NCI-H2107 (cell line): ENCODE data around the gene B3GNT8.
"Not testable (repeated sequence)": the region's sequence is repeated elsewhere in the genome, so short reads cannot be mapped to it uniquely, and the experiment has no call there.

Experiments
- DNase-seq: peaks from one replicate; lab custom pipeline; 2025; lab: John Stamatoyannopoulos, UW

The B3GNT8 gene

GRCh38 chr19:41414461-41414860, 12.7 kb downstream of the B3GNT8 start:
- no peak for DNase-seq

GRCh38 chr19:41413947-41414346, 13.2 kb downstream of the B3GNT8 start:
- DNase-seq = no peak

GRCh38 chr19:41412953-41413352, 14.2 kb downstream of the B3GNT8 start:
- DNase-seq = no peak

DNA sequence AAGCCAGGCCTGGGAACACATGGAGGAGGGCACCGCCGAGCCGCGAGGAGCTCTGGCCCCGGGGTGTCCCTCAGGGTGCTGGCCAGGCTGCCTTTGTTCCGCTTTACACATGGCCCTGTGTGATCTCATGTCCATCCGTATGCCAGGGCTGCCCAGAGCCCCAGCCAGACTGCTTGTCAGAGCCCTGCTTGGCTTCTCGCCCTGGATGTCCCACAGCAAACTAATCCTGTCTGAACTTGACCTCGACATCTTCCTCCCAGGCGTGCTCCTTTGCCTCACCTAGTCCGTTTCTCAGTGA, 15.3 kb downstream of the B3GNT8 start:
- no peak for DNase-seq

DNA sequence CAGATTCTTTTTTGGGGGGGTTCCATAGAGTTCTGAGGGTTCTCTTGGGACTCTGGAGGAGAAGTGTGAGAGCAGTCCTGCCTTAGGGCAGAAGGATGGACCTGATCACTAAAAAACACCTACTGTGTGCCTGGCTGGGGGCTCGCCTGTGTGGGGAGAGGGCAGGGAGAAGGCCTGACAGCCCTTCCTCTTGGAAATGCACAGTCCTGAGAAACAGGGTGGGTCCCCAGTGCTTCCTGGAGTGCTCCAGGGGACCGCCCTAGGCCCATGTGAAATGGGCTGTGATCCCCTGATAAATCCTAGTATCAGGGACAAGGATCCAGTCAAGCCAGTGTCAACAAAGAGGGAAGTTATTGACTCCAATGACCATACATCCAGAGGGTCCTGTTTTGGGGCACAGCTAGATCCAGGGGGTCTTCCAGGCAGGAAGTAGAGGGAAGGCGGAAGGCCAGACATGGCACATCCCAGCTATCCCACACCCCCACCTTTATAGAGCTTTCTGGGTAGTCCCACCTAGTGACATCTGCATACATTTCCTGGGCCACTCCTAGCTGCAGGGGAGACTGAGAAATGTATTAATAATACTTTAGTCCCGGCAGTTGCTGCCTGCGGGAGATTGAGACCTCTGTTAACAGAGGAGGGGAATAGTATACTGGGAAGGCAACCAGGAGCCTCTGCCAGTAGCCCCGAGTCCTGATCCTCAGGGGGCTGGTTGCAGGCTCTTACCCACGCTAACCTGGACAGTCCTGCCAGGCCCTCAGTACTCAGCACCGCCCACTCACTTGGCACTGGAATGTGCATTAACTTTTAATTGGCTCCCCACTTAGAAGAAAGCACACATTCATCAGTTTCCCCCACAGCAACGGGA, 15.8 kb downstream of the B3GNT8 start:
- DNase-seq = no peak

DNA sequence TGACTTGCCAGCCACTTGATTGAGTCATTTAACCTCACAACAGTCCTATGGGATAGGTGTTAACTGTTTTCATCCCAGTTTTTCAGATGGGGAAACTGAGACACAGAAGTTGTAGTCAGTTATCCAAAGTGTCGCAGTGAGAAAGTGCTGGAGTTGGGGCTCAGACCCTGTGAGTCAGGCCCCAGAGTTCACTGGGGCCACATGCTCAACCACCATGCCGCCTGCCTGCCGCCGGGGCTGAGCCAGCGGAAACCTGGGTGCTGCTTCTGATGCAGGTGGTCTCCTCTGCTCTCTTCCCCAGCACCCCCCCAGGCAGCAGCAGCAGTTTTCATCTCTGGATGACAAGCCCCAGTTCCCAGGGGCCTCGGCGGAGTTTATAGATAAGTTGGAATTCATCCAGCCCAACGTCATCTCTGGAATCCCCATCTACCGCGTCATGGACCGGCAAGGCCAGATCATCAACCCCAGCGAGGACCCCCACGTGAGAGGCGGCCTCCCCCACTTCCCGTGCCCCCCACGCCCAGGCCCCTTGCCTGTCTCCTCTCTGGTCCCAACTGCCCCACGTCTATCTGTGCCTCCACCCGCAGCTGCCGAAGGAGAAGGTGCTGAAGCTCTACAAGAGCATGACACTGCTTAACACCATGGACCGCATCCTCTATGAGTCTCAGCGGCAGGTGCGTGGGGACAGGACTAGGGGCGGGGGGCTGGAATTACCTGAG, 16.7 kb downstream of the B3GNT8 start:
- DNase-seq = no peak

DNA sequence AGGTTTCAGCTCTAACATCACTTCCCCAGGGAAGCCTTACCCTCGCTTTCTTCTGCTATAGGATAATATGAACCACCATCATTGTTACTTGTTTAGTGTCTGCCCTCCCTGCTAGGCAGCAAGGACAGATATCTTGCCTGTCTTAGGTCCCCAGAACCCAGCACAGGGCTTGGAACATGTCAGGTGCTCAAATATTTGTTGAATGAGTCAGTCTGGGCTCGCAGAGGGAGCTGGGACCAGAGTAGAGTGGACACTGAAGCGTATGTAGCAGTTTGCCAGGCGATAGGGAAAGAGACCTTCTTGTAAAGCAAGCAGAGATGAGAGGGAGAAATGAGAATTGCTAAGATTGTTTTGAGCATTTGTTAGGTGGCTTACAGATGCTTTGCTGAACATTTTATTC, 17.9 kb downstream of the B3GNT8 start:
- no peak for DNase-seq

GRCh38 chr19:41408846-41409245, 18.3 kb downstream of the B3GNT8 start:
- not testable (repeated sequence) for DNase-seq

DNA sequence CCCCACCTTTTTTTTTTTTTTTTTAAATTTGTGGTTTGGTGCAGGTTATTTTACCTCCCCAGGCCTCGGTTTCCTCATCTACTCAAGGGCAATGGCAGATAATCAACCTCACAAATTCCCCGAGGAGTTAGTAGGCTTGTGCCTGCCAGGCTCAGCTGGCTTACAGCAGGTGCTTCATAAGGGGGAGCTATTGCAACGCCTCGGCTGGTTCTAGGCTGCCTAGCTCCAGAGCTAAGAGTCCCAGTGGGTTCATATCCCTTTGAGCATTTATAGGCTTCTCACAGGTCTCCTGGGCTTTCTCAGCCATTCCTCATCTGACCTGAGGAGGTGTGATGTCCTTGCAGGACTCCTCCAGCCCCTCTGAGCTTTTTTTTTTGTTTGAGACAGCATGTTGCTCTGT, 18.9 kb downstream of the B3GNT8 start:
- DNase-seq = peak; percentile 37

DNA sequence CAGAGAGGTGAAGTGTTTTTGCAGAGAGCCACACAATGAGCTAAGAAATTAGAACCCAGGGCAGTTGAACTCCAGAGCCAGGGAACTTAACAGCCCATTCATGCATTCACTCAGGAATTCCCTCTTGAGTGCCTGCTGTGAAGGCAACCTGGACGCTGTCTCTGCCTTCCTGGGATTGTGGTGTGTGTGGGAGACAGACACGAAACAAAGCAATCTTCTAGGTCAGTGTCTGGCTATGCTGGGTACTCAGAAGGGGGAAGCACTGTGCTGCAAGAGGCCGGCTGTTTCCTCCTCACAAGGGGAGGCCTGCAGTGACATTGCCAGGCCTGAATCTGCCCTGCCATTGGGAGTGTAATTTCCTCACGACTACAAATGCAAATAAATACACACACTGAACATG, 19.9 kb downstream of the B3GNT8 start:
- no peak for DNase-seq

DNA sequence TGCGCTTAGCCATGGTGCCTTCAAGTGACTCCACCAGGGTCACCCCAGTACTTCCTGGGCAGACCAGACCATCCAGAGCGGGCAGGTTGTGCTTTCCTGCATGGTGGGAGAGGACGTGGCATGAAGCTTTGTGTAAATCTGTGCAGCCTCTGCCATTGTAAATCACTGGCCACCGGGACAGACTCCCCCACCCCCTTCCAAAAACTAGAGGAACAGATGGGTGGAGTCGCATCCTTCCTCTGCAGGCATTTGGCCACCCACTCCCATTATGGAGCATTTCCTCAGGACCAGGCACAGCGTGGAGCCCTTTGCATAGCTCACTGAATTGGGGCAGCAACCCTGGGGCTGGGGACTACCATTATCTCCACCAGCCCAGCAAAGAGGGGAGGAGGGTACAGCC, 21.4 kb downstream of the B3GNT8 start:
- DNase-seq = no peak

DNA sequence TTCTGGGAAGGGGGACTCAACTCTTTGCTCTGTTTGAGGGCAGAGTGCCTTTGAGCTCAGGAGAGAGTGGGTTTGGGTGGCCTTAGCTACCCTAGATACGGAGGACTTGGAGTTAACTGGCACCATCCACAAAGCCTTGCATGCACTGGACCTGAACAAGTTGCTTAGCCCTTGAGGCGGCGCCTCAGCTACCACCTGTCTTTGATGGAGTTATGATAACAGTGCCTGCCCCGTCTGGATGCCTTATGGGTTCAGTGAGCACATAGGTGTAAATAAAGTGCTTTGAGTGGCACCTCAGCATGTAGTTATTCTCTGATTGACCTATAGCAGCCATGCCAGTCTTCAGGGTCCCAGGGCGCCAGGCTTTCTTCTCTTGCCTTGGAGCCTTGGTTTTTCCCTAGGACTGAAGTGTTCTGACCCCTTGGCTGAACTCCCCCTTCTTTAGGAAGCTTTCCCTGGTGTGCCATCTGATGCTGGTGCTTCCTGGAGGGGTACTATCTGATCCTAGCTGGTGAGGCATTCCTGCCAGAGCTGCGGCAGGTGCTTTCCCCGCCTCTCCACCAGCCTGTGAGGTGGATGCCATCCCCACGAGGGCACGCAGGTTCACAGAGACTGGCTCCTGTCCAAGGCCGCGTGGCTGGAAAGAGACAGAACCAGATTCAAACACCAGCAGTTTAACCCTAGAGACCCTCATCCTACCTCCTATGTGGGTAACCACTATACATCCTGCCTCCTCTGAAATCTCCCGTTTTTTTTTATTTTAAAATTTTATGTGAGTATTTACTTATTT, 23.8 kb downstream of the B3GNT8 start:
- no peak for DNase-seq

GRCh38 chr19:41402010-41402409, 25.2 kb downstream of the B3GNT8 start:
- DNase-seq = no peak

DNA sequence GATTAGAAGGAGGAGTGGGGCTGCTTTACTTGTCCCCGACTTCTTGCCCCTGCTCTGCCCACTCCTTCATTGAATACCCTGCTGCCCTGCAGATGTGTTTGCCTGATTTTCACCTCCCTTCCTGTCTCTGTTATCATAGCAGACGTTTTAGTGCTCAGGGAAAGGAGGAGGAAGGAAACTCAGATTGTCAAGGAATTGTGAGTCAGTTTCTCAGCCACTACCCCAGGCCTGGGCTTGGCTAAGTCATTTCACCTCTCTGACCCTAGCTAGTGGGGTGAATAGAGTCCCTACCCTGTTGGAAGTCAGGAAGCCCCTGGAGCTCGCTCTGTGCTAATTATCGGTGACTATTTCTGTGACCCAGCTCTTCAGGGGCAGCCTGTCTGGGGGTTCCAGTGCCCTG, 25.7 kb downstream of the B3GNT8 start:
- DNase-seq = no peak

DNA sequence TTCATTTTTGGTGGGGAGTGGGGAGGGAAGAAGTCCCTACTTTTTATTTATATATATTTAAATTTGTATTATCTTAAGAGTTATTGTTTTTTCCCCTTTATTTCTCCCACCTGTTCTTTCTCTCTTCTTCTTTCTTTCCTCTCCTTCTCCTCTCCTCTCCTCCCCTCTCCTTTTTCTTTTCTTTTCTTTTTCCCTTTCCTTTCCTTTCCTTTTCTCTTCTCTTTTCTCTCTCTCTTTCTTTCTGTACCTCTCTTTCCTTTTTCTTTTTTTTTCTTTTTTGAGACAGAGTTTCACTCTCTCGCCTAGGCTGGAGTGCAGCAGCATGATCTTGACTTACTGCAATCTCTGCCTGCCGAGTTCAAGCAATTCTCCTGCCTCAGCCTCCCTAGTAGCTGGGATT, 27.6 kb downstream of the B3GNT8 start:
- DNase-seq = no peak

DNA sequence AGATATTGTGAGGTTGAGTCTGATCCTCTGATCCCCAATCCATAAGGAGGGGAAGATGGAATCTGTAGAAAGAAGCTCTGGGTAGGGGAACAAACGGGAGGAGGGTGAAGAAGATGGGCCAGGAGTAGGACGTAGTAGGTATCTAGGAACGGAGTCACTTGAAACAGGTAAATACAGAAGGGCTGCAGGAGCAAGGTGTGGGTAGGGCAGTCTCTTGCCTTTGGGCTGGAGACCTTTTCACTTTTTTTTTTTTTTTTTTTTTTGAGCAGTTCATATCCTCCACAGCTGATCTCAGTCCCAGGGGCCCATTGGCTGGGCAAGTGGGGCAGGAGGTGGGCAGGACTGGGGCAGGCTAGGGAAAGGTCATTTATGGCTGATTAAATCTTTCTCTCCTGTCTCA, 28.1 kb downstream of the B3GNT8 start:
- DNase-seq = no peak

DNA sequence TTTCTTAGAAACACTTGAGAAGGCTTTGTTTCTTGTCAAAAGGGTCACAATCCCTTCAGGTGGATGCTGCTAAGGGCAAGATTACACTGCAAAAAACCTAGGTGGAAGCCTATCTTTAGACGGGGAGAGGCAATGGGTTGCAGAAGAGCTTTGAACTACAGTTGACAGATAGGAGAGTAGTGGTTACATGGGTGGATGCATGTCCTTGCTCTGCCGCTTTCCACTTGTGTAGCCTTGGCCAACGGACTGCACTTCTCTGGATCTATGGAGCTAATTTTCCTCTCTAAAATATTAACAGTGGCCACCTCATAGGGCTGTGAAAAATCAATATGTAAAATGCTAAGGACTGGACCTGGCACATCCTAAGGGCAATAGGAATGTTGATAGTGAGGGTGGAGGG, 28.6 kb downstream of the B3GNT8 start:
- no peak for DNase-seq

- no peak for DNase-seq
Observed at GRCh38 chr19:41398050-41398418, 29.1 kb downstream of the B3GNT8 start.

DNA sequence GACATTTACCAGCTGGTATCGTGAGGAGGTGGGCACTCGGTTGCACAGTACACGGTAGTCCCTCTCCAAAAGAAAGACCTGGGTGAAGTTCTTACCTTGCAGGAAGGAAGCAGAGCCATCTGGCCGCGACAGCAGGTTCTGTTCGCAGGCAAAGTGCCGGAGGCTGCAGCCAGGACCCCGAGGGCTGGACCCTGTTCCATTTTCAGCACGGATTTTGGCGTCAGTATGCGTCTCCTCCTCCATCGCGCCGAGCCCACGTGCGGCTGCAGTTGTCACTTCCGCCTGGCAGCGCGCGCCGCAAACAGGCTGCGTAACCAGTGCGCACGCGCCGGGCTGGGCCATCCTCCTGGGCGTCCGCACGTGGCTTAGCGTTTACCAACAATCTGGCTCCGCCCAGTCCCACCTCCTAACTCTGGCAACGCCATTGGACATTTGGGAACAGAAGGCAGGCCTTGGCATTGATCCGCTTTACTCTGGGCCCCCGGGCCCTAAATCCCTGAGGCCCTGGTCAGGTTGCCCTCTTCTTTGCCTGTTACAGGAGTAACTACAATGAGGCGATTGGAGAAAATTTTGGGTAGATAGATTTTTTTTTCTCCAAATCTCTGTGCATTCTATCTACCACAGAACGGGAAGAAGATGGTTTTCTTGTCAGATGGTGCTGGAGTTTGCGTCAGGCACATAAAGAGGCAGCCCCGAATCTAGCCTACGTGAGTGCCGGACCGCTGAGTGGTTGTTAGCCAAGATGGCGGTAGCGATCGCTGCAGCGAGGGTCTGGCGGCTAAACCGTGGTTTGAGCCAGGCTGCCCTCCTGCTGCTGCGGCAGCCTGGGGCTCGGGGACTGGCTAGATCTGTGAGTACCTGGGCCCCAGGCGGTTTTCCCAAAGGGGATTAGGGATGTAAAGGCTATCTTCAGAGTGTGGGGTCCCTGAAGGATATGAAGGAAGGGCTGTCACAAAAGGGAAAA, 29.8 kb downstream of the B3GNT8 start, which contains the start of the genes BCKDHA and EXOSC5:
BCKDHA (plus strand) TSS at position 733 of the 964 bp plus-strand sequence; CDS start at position 743, 10 bp downstream.
EXOSC5 (minus strand) TSS at position 274 of the 964 bp plus-strand sequence; CDS start at position 243, 31 bp downstream.
- DNase-seq = peak; percentile 94

DNA sequence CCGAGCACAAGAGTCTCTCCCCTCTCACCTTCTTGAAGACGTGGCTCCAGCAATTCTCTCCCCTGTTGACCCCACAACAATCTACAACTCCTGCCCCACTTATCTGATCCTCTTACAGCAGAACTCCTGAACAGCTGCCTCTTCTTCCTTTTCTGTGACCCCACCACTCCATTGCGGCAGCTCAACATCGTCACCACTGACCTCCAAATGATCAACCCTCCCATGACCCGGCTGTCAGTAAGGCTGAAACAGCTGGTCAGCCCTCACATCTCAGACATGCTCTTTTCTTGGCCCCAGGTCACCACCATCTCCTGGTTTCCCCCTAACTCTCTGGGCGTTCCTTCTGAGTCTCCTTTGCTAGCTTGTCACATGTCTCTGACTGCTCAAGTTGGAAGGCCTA, 31.8 kb downstream of the B3GNT8 start:
- DNase-seq = no peak

GRCh38 chr19:41392775-41393174, 34.4 kb downstream of the B3GNT8 start:
- no peak for DNase-seq
